SH-SY5Y (cell line): ENCODE measurements around the gene ADK.

Experiments used
- GATA2 ChIP-seq: IDR thresholded peaks from 2 replicates; pipeline ENCODE4 v1.6.1; 2011; ENCODE audit warnings: mild to moderate bottlenecking, low read depth, low read length
- GATA3 ChIP-seq: IDR thresholded peaks from 2 replicates; pipeline ENCODE4 v1.6.1; 2011; ENCODE audit warnings: low read depth, mild to moderate bottlenecking, low read length, moderate library complexity

DNA sequence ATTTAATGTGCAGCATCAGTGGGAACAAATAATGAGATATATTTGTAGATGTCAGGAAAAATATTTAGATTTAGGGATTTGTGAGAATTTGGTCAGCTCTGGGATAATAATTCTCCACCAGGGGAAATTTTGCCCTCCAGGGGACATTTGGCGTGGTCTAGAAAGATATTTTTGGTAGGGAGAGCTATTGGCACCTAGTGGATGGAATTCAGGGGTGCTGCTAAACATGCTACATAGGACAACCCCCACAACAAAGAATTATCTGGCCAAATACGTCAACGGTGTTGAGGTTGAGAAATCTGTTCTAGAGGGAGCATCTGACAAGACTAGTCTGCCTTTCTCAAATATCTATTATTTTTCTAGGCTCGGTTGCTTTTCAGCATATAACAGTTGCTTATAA is 2.1 kb downstream of the ADK start:
- no peak for TF ChIP-seq GATA2
- TF ChIP-seq GATA3 = no peak
